GM10266 (cell line): ENCODE results near the gene PLEKHG7.
"Not testable (repeated sequence)": the region's sequence is repeated elsewhere in the genome, so short reads cannot be mapped to it uniquely, and the experiment has no call there.

Experiments
- DNase-seq: peaks from one replicate; pipeline ENCODE4 v3.0.0; 2012; ENCODE audit errors: extremely low spot score
- TF ChIP-seq, protein P1 (sequence below): IDR thresholded peaks from 2 replicates; pipeline ENCODE4 v1.5.1; 2012; ENCODE audit warnings: mild to moderate bottlenecking, low read depth; ENCODE audit not compliant: control insufficient read depth, insufficient read depth; ENCODE audit errors: missing control alignments

The PLEKHG7 gene

DNA sequence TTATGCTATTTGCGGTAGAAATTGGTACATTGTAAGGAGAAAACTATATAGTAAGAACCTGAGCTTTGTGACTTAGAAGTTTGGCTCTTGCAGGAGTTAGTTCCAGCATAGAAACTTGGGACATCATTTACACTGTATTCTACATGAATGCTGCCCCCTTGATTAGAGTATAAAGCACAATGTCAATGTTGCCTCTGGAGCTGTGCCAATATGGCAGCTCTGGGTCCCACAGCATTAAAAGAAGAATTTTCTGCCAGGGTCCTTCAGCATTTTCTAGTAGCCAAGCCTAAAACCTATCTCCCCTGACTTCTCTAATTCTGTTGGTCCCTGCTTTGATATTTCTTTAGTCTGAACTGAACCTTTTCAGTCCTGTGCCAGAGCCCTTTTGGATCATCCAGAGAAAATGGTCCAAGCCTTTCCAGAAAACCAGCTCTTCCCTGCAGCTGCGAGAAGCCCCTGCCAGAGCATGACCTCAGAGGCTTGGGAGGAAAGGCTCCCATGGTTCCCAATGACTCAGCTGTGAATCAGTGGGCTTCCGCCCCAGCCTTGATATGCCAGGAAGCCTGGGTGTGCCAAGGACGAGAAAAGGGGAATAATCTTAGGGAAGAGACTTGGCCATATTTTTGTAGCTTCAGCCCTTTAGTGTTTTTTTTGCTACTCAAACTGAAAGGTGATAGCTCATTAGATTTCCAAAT lies 43.2 kb downstream of the PLEKHG7 start:
- TF ChIP-seq, protein P1, sequence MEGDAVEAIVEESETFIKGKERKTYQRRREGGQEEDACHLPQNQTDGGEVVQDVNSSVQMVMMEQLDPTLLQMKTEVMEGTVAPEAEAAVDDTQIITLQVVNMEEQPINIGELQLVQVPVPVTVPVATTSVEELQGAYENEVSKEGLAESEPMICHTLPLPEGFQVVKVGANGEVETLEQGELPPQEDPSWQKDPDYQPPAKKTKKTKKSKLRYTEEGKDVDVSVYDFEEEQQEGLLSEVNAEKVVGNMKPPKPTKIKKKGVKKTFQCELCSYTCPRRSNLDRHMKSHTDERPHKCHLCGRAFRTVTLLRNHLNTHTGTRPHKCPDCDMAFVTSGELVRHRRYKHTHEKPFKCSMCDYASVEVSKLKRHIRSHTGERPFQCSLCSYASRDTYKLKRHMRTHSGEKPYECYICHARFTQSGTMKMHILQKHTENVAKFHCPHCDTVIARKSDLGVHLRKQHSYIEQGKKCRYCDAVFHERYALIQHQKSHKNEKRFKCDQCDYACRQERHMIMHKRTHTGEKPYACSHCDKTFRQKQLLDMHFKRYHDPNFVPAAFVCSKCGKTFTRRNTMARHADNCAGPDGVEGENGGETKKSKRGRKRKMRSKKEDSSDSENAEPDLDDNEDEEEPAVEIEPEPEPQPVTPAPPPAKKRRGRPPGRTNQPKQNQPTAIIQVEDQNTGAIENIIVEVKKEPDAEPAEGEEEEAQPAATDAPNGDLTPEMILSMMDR = no peak
- DNase-seq = no peak

DNA sequence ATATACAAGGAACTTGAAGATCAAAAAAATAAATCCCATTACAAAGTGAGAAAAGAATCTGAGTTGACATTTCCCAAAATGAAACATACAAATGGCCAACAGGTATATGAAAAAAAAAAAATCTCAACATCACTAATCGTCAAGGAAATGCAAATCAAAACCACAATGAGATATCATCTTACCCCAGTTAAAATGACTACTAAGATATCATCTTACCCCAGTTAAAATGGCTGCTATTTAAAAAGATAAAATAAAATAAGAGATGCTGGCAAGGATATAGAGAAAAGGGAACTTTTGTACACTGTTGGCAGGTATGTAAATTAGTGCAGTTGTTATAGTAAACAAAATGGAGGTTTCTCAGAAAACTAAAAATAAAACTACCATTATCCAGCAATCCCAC lies 44.4 kb downstream of the PLEKHG7 start:
- TF ChIP-seq, protein P1 = no peak

DNA sequence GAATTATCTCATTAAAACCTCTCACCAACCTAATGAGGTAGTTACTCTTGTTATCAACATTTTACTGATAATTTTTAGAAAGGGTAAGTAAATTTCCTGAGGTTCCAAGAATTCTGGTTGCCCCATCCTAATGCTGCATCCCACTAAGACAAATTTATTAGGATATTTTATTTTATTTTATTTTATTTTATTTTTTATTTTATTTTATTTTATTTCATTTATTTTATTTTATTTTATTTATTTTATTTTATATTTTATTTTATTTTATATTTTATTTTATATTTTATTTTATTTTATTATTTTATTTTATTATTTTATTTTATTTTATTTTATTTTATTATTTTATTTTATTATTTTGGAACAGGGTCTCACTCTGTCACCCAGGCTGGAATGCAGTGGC lies 46.9 kb downstream of the PLEKHG7 start:
- DNase-seq = not testable (repeated sequence)

More for the DNA sequence above, 44.4 kb downstream of the PLEKHG7 start:
- no peak for DNase-seq

DNA sequence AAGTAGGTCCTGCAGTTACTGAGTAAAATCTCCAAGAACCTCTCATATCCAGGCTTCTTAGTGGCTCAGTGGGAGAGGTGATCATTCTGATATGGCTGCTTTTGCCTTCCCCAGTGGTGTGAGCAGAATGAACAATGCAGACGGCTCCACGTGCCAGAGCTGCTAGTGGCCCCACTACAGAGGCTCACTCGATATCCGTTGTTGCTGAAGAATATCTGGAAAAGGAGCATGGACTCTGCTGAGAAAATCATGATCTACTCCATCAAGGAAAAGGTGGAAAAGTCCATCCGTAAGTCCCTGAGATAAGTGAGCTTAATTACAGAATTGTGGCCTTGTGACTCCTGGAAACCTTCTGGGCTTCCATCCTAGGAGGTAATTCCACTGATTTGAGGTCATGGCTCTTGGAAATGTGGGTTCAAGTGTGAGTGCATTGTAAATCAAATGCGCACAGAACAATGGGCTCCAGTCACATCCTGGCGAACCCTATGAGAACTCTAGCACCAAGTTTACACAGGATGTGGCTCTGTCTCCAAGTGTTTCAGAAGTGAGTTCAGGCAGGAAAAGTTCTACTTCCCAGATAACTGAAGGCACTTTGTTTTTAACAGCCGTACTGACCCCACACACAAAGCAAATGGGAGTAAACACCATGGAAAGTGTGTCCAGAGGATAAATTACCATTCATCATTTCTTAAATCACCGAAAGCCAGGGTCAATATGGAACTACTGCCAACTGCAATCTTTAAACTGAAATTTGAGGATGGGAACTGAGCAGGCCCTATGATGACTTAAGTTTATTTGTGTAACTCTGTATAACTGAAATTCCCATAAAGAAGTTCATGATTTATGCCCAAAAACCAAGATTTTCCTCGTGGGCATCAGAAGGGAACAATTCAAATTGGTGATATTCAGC lies 51.4 kb downstream of the PLEKHG7 start:
- TF ChIP-seq, protein P1 = no peak
- DNase-seq = no peak

DNA sequence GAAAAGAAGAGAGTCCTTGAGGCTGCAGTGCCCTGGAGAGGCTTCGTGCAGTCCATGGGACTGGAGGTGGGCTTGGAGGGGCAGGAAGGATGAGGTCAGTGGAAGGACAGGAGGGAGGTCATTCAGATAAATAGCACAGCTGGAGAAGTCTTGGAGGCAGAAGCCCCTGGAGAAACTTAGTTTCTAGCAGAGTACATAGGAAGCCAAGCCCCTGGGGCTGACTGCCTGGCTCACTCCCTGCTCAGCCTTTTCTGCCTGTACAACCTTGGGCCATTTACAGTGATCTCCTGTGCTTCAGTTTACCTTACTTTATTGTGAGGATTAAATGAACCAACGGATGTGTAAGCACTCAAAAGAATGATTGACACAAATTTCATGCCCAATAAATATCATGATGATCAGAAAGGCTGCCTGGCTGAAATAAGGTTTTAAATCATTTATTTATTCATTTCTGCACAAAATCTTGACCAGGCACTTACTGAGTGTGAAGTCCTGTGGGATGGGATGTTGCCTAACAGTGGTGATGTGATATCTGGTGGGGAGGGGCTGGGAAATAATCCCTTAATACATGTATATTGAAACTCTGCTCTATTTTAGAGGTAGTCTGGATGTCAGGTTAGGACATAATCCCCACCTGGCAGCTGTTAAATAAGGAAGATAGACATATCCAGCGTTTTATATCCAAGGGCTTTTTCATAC lies 54.3 kb downstream of the PLEKHG7 start:
- TF ChIP-seq, protein P1 = no peak
- no peak for DNase-seq

DNA sequence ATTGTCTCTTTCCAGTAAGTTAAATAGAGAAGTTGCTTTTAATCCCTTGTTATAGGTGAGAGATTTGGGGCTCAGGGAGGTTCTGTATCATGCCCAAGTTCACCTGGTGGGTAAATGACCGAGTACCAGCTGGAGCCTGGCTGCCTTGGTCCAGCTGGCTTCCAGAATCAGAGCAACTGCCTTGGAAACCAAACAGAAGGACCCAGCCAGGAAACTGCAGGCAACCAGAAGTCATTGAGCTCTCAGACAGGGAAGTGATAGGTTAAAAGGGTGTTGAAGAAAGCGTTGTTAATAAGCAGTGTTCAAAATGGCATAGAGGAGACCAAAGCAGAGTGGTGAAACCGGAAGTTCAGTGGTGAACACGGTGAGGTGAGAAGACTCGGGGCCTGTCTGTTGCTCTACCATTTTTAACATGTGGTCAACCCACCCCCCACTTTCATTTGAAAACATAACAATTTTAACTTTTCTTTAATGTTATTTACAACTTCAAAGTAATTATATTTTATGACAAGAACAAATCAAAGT lies 54.9 kb downstream of the PLEKHG7 start:
- DNase-seq = no peak

More for the DNA sequence above, 54.9 kb downstream of the PLEKHG7 start:
- TF ChIP-seq, protein P1 = no peak
